ENCODE measurements around the gene TNS4. TPM values are rescaled to one million over a fixed set of nuclear protein-coding genes. Genes with fewer than 3 reads are reported as not detected.
A peak's percentile ranks its signal among the peaks of the same experiment; 100 is the strongest.

TNS4 gene
- total RNA-seq, 1 experiment from 2014 or later = 0.21 TPM

GRCh38 chr17:40457369-40457768, 44.1 kb downstream of the TNS4 start:
- Mint-ChIP-seq H3K4me3 (ENCODE audit: low read depth, unreplicated experiment) (peak overlapping the region; percentile 13), H3K27me3 (ENCODE audit: unreplicated experiment) (peaks cover 34% of the 10 kb centered on the region), H3K4me1 (ENCODE audit: low read depth, unreplicated experiment) (peaks cover 41% of the 10 kb centered on the region), H3K27ac (ENCODE audit: unreplicated experiment) (no peak overlapping the region), H3K9me3 (ENCODE audit: low read depth, unreplicated experiment) (no peaks in the 10 kb centered on the region), H3K36me3 (ENCODE audit: insufficient read depth, unreplicated experiment) (peaks cover 7% of the 10 kb centered on the region)
- TF ChIP-seq, protein P1, sequence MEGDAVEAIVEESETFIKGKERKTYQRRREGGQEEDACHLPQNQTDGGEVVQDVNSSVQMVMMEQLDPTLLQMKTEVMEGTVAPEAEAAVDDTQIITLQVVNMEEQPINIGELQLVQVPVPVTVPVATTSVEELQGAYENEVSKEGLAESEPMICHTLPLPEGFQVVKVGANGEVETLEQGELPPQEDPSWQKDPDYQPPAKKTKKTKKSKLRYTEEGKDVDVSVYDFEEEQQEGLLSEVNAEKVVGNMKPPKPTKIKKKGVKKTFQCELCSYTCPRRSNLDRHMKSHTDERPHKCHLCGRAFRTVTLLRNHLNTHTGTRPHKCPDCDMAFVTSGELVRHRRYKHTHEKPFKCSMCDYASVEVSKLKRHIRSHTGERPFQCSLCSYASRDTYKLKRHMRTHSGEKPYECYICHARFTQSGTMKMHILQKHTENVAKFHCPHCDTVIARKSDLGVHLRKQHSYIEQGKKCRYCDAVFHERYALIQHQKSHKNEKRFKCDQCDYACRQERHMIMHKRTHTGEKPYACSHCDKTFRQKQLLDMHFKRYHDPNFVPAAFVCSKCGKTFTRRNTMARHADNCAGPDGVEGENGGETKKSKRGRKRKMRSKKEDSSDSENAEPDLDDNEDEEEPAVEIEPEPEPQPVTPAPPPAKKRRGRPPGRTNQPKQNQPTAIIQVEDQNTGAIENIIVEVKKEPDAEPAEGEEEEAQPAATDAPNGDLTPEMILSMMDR (IDR thresholded peaks at IDR 0.05; ENCODE audit: unreplicated experiment) = no peak
- CTCF ChIA-PET = interaction anchor here (0.6 to 53.1 kb wide), 17 partner anchors 13 to 839 kb away, joined by 3 to 4142 read pairs (median 5); partner anchors contain the start of genes CASC3, CCR7, IGFBP4 and TOP2A
- intact Hi-C loops (cut with micrococcal nuclease; ENCODE audit: unreplicated experiment) = loop anchor here (1.0 kb wide), 1 partner anchor 245 kb away; no protein-coding TSS in a partner anchor
- DNase-seq = no peak
- BruUV-seq (replicated peaks) = no TSS peak

GRCh38 chr17:40456396-40456951, 44.9 kb downstream of the TNS4 start:
- Mint-ChIP-seq H3K4me1 (ENCODE audit: low read depth, unreplicated experiment) (peaks cover 45% of the 10 kb centered on the region), H3K36me3 (ENCODE audit: insufficient read depth, unreplicated experiment) (peaks cover 10% of the 10 kb centered on the region), H3K9me3 (ENCODE audit: low read depth, unreplicated experiment) (no peaks in the 10 kb centered on the region), H3K27me3 (ENCODE audit: unreplicated experiment) (peaks cover 39% of the 10 kb centered on the region), H3K4me3 (ENCODE audit: low read depth, unreplicated experiment) (no peak overlapping the region), H3K27ac (ENCODE audit: unreplicated experiment) (no peak overlapping the region)
- TF ChIP-seq, protein P1 (IDR thresholded peaks at IDR 0.05; ENCODE audit: unreplicated experiment) = no peak
- intact Hi-C loops (cut with micrococcal nuclease; ENCODE audit: unreplicated experiment) = no loop called here
- no peak for DNase-seq
- BruUV-seq (replicated peaks) = no TSS peak
- CTCF ChIA-PET = interaction anchor here (0.5 to 53.1 kb wide), 18 partner anchors 12 to 1615 kb away, joined by 3 to 4142 read pairs (median 6); partner anchors contain the start of genes CCR7, IGFBP4 and TOP2A

GRCh38 chr17:40454613-40454995, 46.8 kb downstream of the TNS4 start:
- TF ChIP-seq, protein P1 (IDR thresholded peaks at IDR 0.05; ENCODE audit: unreplicated experiment) = no peak

DNA sequence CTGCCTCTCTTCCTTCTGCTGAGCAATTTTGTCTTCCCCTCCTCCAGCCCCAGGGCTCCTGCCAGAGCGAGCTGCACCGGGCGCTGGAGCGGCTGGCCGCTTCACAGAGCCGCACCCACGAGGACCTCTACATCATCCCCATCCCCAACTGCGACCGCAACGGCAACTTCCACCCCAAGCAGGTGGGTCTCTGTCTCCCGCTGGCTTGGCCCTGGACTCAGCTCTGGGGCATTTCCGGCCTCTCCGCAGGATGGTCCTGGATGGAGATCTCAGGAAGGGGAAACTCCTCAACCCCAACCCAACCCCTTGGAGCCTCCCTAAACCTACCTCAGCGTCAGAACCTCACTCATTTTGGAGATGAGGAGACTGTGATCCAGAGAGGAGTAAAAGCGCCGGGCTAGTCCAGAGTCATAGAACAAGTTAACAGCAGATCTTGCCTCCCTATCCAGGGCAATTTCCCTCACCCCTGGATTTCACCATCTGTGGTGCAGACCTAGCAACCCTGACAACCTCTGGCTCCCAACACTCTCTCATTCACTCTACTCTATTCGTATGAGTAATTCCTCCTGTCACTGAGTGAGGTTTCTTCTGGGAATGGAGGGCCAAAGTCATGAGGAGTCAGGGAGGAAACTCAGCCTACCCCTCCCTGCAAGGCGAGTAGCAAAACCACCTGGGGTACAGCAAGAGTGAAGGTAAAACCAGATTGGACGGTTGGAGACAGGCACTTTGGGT, 47.4 kb downstream of the TNS4 start:
- CTCF ChIA-PET = interaction anchor here (0.5 to 53.1 kb wide), 16 partner anchors 10 to 779 kb away, joined by 3 to 4142 read pairs (median 7); partner anchors contain the start of genes CCR7, IGFBP4, PSMD3 and TOP2A
- TF ChIP-seq, protein P1 (IDR thresholded peaks at IDR 0.05; ENCODE audit: unreplicated experiment) = no peak
- peaks cover 47% of the 10 kb centered on the region for H3K4me1 Mint-ChIP-seq (ENCODE audit: low read depth, unreplicated experiment)
- H3K9me3 Mint-ChIP-seq (ENCODE audit: low read depth, unreplicated experiment) = no peaks in the 10 kb centered on the region
- no peak for DNase-seq
- peaks cover 33% of the 10 kb centered on the region for H3K27me3 Mint-ChIP-seq (ENCODE audit: unreplicated experiment)
- H3K36me3 Mint-ChIP-seq (ENCODE audit: insufficient read depth, unreplicated experiment) = peaks cover 10% of the 10 kb centered on the region
- BruUV-seq (replicated peaks) = no TSS peak
- intact Hi-C loops (cut with micrococcal nuclease; ENCODE audit: unreplicated experiment) = loop anchor here (2.0 kb wide), 1 partner anchor 21 kb away; no protein-coding TSS in a partner anchor
- no peak overlapping the region for H3K27ac Mint-ChIP-seq (ENCODE audit: unreplicated experiment)
- no peak overlapping the region for H3K4me3 Mint-ChIP-seq (ENCODE audit: low read depth, unreplicated experiment)

More at GRCh38 chr17:40454613-40454995, 46.8 kb downstream of the TNS4 start:
- peaks cover 45% of the 10 kb centered on the region for H3K4me1 Mint-ChIP-seq (ENCODE audit: low read depth, unreplicated experiment)
- no peaks in the 10 kb centered on the region for H3K9me3 Mint-ChIP-seq (ENCODE audit: low read depth, unreplicated experiment)
- intact Hi-C loops (cut with micrococcal nuclease; ENCODE audit: unreplicated experiment) = no loop called here
- DNase-seq = no peak
- no TSS peak for BruUV-seq (replicated peaks)
- CTCF ChIA-PET = interaction anchor here (0.5 to 53.1 kb wide), 21 partner anchors 8 to 1154 kb away, joined by 3 to 4142 read pairs (median 5); partner anchors contain the start of genes CCR7, IGFBP4, TOP2A and WIPF2
- peaks cover 38% of the 10 kb centered on the region for H3K27me3 Mint-ChIP-seq (ENCODE audit: unreplicated experiment)
- H3K27ac Mint-ChIP-seq (ENCODE audit: unreplicated experiment) = no peak overlapping the region
- H3K36me3 Mint-ChIP-seq (ENCODE audit: insufficient read depth, unreplicated experiment) = peaks cover 10% of the 10 kb centered on the region
- H3K4me3 Mint-ChIP-seq (ENCODE audit: low read depth, unreplicated experiment) = no peak overlapping the region
